Fibroblast of gingiva (primary cell): Measurements from ENCODE around the gene COL18A1.
"Not testable (repeated sequence)": the region's sequence is repeated elsewhere in the genome, so short reads cannot be mapped to it uniquely, and the experiment has no call there.

ENCODE experiments used
- DNase-seq: peaks from one replicate; pipeline ENCODE4 v3.0.0-alpha.2; 2011; ENCODE audit warnings: low read depth

Gene COL18A1

GRCh38 chr21:45367402-45368351 is 37.3 kb upstream of the COL18A1 start:
- no peak for DNase-seq

- not testable (repeated sequence) for DNase-seq
These were observed 35.9 kb upstream of the COL18A1 start for GRCh38 chr21:45369018-45369417.

- DNase-seq = no peak
These were observed 34.4 kb upstream of the COL18A1 start for GRCh38 chr21:45370575-45370974.

GRCh38 chr21:45371081-45371480 is 33.9 kb upstream of the COL18A1 start:
- DNase-seq = no peak

- no peak for DNase-seq
These were observed 33.3 kb upstream of the COL18A1 start for GRCh38 chr21:45371655-45372054.

GRCh38 chr21:45372732-45373355 is 32.1 kb upstream of the COL18A1 start:
- no peak for DNase-seq

GRCh38 chr21:45373991-45374816 is 30.8 kb upstream of the COL18A1 start:
- DNase-seq = no peak

GRCh38 chr21:45374826-45375455 is 30.0 kb upstream of the COL18A1 start:
- DNase-seq = no peak

GRCh38 chr21:45376459-45377324 is 28.3 kb upstream of the COL18A1 start:
- DNase-seq = peak; percentile 53

GRCh38 chr21:45377325-45377709 is 27.6 kb upstream of the COL18A1 start:
- DNase-seq = no peak

- no peak for DNase-seq
These were observed 27.1 kb upstream of the COL18A1 start for GRCh38 chr21:45377866-45378257.

- DNase-seq = peak; percentile 91
These were observed 26.6 kb upstream of the COL18A1 start for GRCh38 chr21:45378258-45378966.

- DNase-seq = no peak
These were observed 25.6 kb upstream of the COL18A1 start for GRCh38 chr21:45379171-45379900.

- no peak for DNase-seq
These were observed 25.0 kb upstream of the COL18A1 start for GRCh38 chr21:45379901-45380330.

- DNase-seq = no peak
These were observed 24.4 kb upstream of the COL18A1 start for GRCh38 chr21:45380566-45380965.

GRCh38 chr21:45381036-45381787 is 23.8 kb upstream of the COL18A1 start:
- DNase-seq = no peak

GRCh38 chr21:45381865-45382696 is 22.9 kb upstream of the COL18A1 start:
- DNase-seq = no peak

- no peak for DNase-seq
These were observed 22.3 kb upstream of the COL18A1 start for GRCh38 chr21:45382697-45382997.
